ENCODE results near the gene TBC1D8. TPM values are rescaled to one million over a fixed set of nuclear protein-coding genes. Genes with fewer than 3 reads are reported as not detected.
A peak's percentile ranks its signal among the peaks of the same experiment; 100 is the strongest.

The TBC1D8 gene
- total and polyA plus RNA-seq, 9 of the 15 experiments (the other 6 are each of a cell fraction or from before 2014, with no cell fraction given), result 0.36 to 1.3 (median 0.82) TPM

- TF ChIP-seq MYC (IDR thresholded peaks at IDR 0.05; ENCODE audit: low read depth, low read length), result no peak
- no peak for TF ChIP-seq MYC (CRISPR knock-in tag; IDR thresholded peaks at IDR 0.05; ENCODE audit: borderline replicate concordance, low read depth)
- no peak for TF ChIP-seq STAT5B (CRISPR knock-in tag; IDR thresholded peaks at IDR 0.05)
- TF ChIP-seq SPI1 (IDR thresholded peaks at IDR 0.05; ENCODE audit: borderline replicate concordance, low read depth, low read length), result no peak
- peak; percentile 74 for TF ChIP-seq POLR2B (IDR thresholded peaks at IDR 0.05; ENCODE audit: low read depth, partially characterized antibody)
- TF ChIP-seq UBTF (IDR thresholded peaks at IDR 0.05; ENCODE audit: borderline replicate concordance in 1 of 2, low read depth in 2 of 2, low read length in 2 of 2), result no peak
- TF ChIP-seq CBX3 (IDR thresholded peaks at IDR 0.05; ENCODE audit: borderline replicate concordance in 1 of 2, low read length in 2 of 2), result no peak
- TF ChIP-seq POLR2A (conservative IDR thresholded peaks at IDR 0.05), result peak; percentile 73
- TF ChIP-seq, protein P1, sequence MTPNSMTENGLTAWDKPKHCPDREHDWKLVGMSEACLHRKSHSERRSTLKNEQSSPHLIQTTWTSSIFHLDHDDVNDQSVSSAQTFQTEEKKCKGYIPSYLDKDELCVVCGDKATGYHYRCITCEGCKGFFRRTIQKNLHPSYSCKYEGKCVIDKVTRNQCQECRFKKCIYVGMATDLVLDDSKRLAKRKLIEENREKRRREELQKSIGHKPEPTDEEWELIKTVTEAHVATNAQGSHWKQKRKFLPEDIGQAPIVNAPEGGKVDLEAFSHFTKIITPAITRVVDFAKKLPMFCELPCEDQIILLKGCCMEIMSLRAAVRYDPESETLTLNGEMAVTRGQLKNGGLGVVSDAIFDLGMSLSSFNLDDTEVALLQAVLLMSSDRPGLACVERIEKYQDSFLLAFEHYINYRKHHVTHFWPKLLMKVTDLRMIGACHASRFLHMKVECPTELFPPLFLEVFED (CRISPR knock-in tag; conservative IDR thresholded peaks at IDR 0.05), result peak; percentile 62; the same call in 1 of the 2 replicates
- TF ChIP-seq, protein P2, sequence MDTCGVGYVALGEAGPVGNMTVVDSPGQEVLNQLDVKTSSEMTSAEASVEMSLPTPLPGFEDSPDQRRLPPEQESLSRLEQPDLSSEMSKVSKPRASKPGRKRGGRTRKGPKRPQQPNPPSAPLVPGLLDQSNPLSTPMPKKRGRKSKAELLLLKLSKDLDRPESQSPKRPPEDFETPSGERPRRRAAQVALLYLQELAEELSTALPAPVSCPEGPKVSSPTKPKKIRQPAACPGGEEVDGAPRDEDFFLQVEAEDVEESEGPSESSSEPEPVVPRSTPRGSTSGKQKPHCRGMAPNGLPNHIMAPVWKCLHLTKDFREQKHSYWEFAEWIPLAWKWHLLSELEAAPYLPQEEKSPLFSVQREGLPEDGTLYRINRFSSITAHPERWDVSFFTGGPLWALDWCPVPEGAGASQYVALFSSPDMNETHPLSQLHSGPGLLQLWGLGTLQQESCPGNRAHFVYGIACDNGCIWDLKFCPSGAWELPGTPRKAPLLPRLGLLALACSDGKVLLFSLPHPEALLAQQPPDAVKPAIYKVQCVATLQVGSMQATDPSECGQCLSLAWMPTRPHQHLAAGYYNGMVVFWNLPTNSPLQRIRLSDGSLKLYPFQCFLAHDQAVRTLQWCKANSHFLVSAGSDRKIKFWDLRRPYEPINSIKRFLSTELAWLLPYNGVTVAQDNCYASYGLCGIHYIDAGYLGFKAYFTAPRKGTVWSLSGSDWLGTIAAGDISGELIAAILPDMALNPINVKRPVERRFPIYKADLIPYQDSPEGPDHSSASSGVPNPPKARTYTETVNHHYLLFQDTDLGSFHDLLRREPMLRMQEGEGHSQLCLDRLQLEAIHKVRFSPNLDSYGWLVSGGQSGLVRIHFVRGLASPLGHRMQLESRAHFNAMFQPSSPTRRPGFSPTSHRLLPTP (IDR thresholded peaks at IDR 0.05; ENCODE audit: borderline replicate concordance, extremely low read depth, insufficient read length), result no peak
- TF ChIP-seq FOXM1 (IDR thresholded peaks at IDR 0.05; ENCODE audit: low read depth), result no peak
- no peak for TF ChIP-seq FOXM1 (CRISPR knock-in tag; IDR thresholded peaks at IDR 0.05; ENCODE audit: low read depth)
- TF ChIP-seq MAFK (IDR thresholded peaks at IDR 0.05; ENCODE audit: low read length), result no peak
- TF ChIP-seq CCNT2 (IDR thresholded peaks at IDR 0.05; ENCODE audit: borderline replicate concordance, extremely low read depth, insufficient read length, low read depth, low read length), result peak; percentile 26
- TF ChIP-seq ZNF12 (CRISPR knock-in tag; IDR thresholded peaks at IDR 0.05), result no peak
- 0 out of 4 replicates have a peak, but pooled peaks of 1 of the 2 experiments have one; percentile 10 for TF ChIP-seq BCLAF1 (IDR thresholded peaks at IDR 0.05; ENCODE audit: borderline replicate concordance in 1 of 2, control insufficient read depth in 1 of 2, low read depth in 2 of 2, low read length in 1 of 2)
Measured at GRCh38 chr2:101007415-101008345, 143.5 kb downstream of the TBC1D8 start (continued).

Data from K562 (cell line).